Natural killer cell (primary cell): ENCODE data around the gene CPNE4. TPM values are rescaled to one million over a fixed set of nuclear protein-coding genes. Genes with fewer than 3 reads are reported as not detected.

Experiments used
- ATAC-seq, 3 donors: fragments of 150-1000 bp in 2 of 3; fragments of 200-7000 bp in 1 of 3; cut with Tn5 transposase; 1 replicate in 1 of 3; 2 replicates in 2 of 3; pipeline ENCODE4 v1.10.0; 2021; ENCODE audit warnings: mild to moderate bottlenecking in 2 of 3, moderate library complexity in 2 of 3
- DNase-seq, 2 donors: peaks; one replicate each; pipeline versions ENCODE4 v3.0.0 to v3.0.0-alpha.2; 2013 to 2021; ENCODE audit warnings: mixed read lengths in 1 of 2
- H3K27ac ChIP-seq: one replicate; pipeline ENCODE4 v1.5.1; 2013; ENCODE audit warnings: mild to moderate bottlenecking, low read length
- H3K27me3 ChIP-seq: one replicate; pipeline ENCODE4 v1.6.1; 2013; ENCODE audit warnings: low read length; ENCODE audit not compliant: control insufficient read depth, insufficient read depth
- H3K36me3 ChIP-seq: one replicate; pipeline ENCODE4 v1.6.1; 2013; ENCODE audit warnings: low read length; ENCODE audit not compliant: control insufficient read depth, insufficient read depth
- H3K4me1 ChIP-seq: one replicate; pipeline ENCODE4 v1.6.1; 2013; ENCODE audit warnings: low read length; ENCODE audit not compliant: control insufficient read depth, insufficient read depth
- H3K4me3 ChIP-seq: one replicate; pipeline ENCODE4 v1.5.1; 2013; ENCODE audit warnings: low read length
- H3K9me3 ChIP-seq: one replicate; pipeline ENCODE4 v1.6.1; 2013; ENCODE audit warnings: low read length; ENCODE audit not compliant: control insufficient read depth, insufficient read depth
- H3K27ac Mint-ChIP-seq, 2 donors: one replicate each; pipeline ENCODE4 v1.8.0; 2022; ENCODE audit warnings: mild to moderate bottlenecking in 2 of 2, mixed read lengths in 2 of 2, moderate library complexity in 1 of 2
- H3K27me3 Mint-ChIP-seq, 2 donors: one replicate each; pipeline ENCODE4 v1.8.0; 2022; ENCODE audit warnings: low read depth in 2 of 2, mixed read lengths in 2 of 2
- H3K36me3 Mint-ChIP-seq: one replicate; pipeline ENCODE4 v1.8.0; 2022; ENCODE audit warnings: mixed read lengths
- H3K4me1 Mint-ChIP-seq, 2 donors: one replicate each; pipeline ENCODE4 v1.8.0; 2022; ENCODE audit warnings: mixed read lengths in 2 of 2
- H3K4me3 Mint-ChIP-seq: one replicate; pipeline ENCODE4 v1.8.0; 2022; ENCODE audit warnings: mild to moderate bottlenecking, moderate library complexity, mixed read lengths
- H3K9me3 Mint-ChIP-seq, 2 donors: one replicate each; pipeline ENCODE4 v1.8.0; 2022; ENCODE audit warnings: mixed read lengths in 2 of 2
- CTCF ChIP-seq: fragments of 200-600 bp; IDR thresholded peaks from one replicate; pipeline ENCODE4 v1.8.0; 2022; ENCODE audit warnings: antibody characterized with exemption
- WGBS: methylation state at CpG from one replicate; pipeline ENCODE4 v1.1.7; 2013; ENCODE audit warnings: missing lambda C conversion rate; ENCODE audit not compliant: insufficient coverage; 5-methylcytosine and 5-hydroxymethylcytosine counted together
- intact Hi-C: fragments of 100-400 bp; cut with micrococcal nuclease; formaldehyde crosslinking; loops from one replicate; pipeline ENCODE4 v1.14.2; 2022
- total RNA-seq, 4 donors: library from RNA; stranded (reverse); fragments of 120-200 nt in 1 of 4; gene quantifications; one replicate each; pipeline versions ENCODE4 v1.2.3 to v1.2.4, GENCODE V29; 2013 to 2022

CPNE4 gene
- not detected for total RNA-seq
- total RNA-seq (2013): 0.38 TPM

GRCh38 chr3:132034486-132035464 lies at the start of gene CPNE4:
Gene CPNE4, minus strand, starts transcription at chr3:132035014.
- no peak for TF ChIP-seq CTCF
- H3K27me3 ChIP-seq: peaks cover 31% of the 10 kb centered on the region
- H3K4me1 ChIP-seq: no peaks in the 10 kb centered on the region
- H3K9me3 Mint-ChIP-seq: peaks cover 0 to 3% of the 10 kb centered on the region in 2 donors
- H3K27me3 Mint-ChIP-seq: peaks cover 32 to 56% of the 10 kb centered on the region in 2 donors
- DNase-seq (peak; percentile 30 to 59), ATAC-seq (peak; percentile 63 to 82 (median 82))
- no peak within 1 kb of the TSS for H3K4me3 Mint-ChIP-seq
- 2% methylated on average over 46 of the region's 49 CpGs for WGBS
- peaks cover 6% of the 10 kb centered on the region for H3K9me3 ChIP-seq
- H3K4me1 Mint-ChIP-seq: peaks cover 0 to 6% of the 10 kb centered on the region in 2 donors
- H3K27ac Mint-ChIP-seq: no peak within 1 kb of the TSS
- H3K27ac ChIP-seq: no peak within 1 kb of the TSS
- H3K36me3 ChIP-seq: no peaks in the 10 kb centered on the region
- intact Hi-C loops: loop anchor here (10.0 kb wide), 1 partner anchor 980 kb away; no protein-coding TSS in a partner anchor
- H3K36me3 Mint-ChIP-seq: no peaks in the 10 kb centered on the region
- no peak within 1 kb of the TSS for H3K4me3 ChIP-seq

DNA sequence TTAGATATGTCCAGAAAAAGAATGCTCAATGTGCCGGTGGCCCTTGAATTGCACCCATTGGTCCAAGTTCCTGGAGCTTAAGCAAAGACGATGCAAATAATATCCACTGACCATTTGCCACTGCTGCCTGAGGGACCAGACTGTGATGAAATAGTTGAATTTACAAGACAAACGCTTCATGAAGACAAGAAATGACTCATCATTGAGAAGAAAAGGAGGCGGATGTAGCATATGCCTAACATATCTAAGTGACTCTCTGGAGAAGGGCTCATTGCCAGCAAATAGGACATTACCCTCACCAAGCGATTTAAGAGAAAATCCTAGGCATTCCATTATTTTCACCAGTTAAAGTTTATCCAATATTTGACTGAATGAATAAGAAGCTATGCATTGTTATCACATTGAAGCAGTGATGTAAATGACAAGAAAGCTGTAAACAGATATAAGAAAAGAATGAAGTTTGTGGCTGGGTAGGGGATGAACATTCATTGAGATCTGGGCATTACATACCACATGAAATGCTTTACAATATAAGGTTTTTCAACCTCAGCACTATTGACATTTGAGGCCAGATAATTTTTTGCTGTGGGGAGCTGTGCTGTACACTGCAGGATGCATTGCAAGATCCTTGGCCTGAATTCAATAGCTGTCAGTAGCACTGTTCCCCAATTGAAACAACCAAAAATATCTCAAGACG lies 48.9 kb upstream of the CPNE4 start:
- no peaks in the 10 kb centered on the region for H3K27me3 Mint-ChIP-seq

GRCh38 chr3:132083159-132083558 lies 48.3 kb upstream of the CPNE4 start:
- no peaks in the 10 kb centered on the region for H3K4me1 ChIP-seq
- no peak for DNase-seq
- TF ChIP-seq CTCF: no peak
- H3K4me1 Mint-ChIP-seq: no peaks in the 10 kb centered on the region
- H3K9me3 Mint-ChIP-seq: peaks cover 4 to 5% of the 10 kb centered on the region in 2 donors
- intact Hi-C loops: no loop called here
- H3K36me3 ChIP-seq: no peaks in the 10 kb centered on the region
- no peak for ATAC-seq
- H3K27ac ChIP-seq: no peak overlapping the region
- H3K4me3 Mint-ChIP-seq: no peak overlapping the region
- H3K36me3 Mint-ChIP-seq: no peaks in the 10 kb centered on the region
- H3K27ac Mint-ChIP-seq: no peak overlapping the region
- H3K27me3 ChIP-seq: no peaks in the 10 kb centered on the region
- no peak overlapping the region for H3K4me3 ChIP-seq
- 82% methylated on average over 2 of the region's 3 CpGs for WGBS
- H3K9me3 ChIP-seq: no peaks in the 10 kb centered on the region
- H3K27me3 Mint-ChIP-seq: no peaks in the 10 kb centered on the region

More for the DNA sequence above, 48.9 kb upstream of the CPNE4 start:
- no peak for TF ChIP-seq CTCF
- ATAC-seq (no peak), DNase-seq (no peak)
- Histone ChIP-seq H3K4me1 (no peaks in the 10 kb centered on the region), H3K27ac (no peak overlapping the region), H3K4me3 (no peak overlapping the region), H3K9me3 (no peaks in the 10 kb centered on the region), H3K36me3 (no peaks in the 10 kb centered on the region), H3K27me3 (no peaks in the 10 kb centered on the region)
- intact Hi-C loops: no loop called here
- 67% methylated on average over 4 of the region's 6 CpGs for WGBS
- peaks cover 4 to 5% of the 10 kb centered on the region in 2 donors for H3K9me3 Mint-ChIP-seq
- no peak overlapping the region for H3K27ac Mint-ChIP-seq
- no peaks in the 10 kb centered on the region for H3K4me1 Mint-ChIP-seq
- H3K36me3 Mint-ChIP-seq: no peaks in the 10 kb centered on the region
- H3K4me3 Mint-ChIP-seq: no peak overlapping the region
